ENCODE results near the gene TOR1AIP2. TPM values are rescaled to one million over a fixed set of nuclear protein-coding genes. Genes with fewer than 3 reads are reported as not detected.

The TOR1AIP2 gene
- total RNA-seq, 1 donor from 2014 or later: 49.4 TPM

DNA sequence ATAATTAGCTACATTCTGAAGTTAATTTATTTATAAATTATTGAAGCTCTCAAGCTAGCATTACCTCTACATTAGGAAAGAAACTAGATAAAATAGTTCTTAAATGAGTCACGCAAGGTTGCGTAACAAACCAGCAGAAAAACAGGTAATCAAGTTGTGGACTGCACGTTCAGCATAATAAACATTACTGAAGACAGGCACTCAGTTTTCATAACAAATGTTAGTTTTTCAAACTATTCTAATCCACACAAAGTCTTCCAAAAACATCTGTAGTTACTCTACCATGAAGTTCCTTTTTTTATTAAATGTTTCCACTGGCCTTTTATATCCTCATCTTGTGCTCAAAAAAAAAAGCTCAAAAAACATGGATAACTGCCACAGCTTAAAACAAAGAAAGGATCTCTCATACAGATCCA is 1.3 kb downstream of the TOR1AIP2 start:
- peak overlapping the region; percentile 59 for H3K27ac Mint-ChIP-seq
- H3K9me3 Mint-ChIP-seq: no peaks in the 10 kb centered on the region
- intact Hi-C loops (cut with micrococcal nuclease): no loop called here
- H3K4me1 Mint-ChIP-seq: peaks cover 59% of the 10 kb centered on the region
- H3K4me3 Mint-ChIP-seq: peak overlapping the region; percentile 93
- no peak for ATAC-seq (ENCODE audit: low read depth)
- POLR2A ChIA-PET: no interaction called here
- TF ChIP-seq, protein P1, sequence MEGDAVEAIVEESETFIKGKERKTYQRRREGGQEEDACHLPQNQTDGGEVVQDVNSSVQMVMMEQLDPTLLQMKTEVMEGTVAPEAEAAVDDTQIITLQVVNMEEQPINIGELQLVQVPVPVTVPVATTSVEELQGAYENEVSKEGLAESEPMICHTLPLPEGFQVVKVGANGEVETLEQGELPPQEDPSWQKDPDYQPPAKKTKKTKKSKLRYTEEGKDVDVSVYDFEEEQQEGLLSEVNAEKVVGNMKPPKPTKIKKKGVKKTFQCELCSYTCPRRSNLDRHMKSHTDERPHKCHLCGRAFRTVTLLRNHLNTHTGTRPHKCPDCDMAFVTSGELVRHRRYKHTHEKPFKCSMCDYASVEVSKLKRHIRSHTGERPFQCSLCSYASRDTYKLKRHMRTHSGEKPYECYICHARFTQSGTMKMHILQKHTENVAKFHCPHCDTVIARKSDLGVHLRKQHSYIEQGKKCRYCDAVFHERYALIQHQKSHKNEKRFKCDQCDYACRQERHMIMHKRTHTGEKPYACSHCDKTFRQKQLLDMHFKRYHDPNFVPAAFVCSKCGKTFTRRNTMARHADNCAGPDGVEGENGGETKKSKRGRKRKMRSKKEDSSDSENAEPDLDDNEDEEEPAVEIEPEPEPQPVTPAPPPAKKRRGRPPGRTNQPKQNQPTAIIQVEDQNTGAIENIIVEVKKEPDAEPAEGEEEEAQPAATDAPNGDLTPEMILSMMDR (IDR thresholded peaks at IDR 0.05): no peak
- CTCF ChIA-PET: interaction anchor here (0.6 to 1.3 kb wide), 3 partner anchors 9 to 78 kb away, joined by 3 to 6 read pairs (median 4); partner anchors contain the start of gene CEP350
- no peak for DNase-seq
- H3K36me3 Mint-ChIP-seq (ENCODE audit: low read depth): peaks cover 32% of the 10 kb centered on the region
- H3K27me3 Mint-ChIP-seq: no peaks in the 10 kb centered on the region

DNA sequence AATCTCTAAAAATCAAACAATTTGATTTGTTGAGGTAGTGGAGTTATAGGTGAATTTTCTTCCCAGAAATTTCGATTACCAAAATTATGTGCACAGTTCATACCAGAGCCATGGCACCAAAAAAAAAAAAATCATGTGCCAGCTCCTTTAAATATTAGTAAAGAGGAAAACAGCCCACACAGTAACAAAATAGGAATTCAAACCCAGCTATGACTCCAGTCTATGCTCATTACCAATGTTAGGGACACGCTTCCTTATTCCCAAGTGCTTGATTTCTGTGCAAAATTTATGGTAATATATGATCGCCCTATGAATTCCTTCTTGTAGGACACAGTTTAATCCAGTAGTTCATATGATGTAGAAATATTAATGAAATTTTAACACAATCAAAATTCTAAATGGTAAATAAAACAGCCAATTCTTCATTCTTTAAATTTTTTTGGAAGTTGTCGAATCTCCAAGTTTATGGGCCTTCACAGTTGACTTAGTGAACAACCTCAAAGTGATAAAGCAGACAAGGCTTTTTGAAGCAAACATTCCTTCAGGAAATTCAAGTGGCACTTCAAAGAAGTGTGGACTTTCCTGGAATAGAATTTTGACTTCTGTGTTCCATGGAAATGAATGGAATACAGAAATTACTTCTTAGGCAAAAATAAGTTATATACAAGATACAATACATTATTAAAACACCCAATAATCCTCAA is 1.9 kb downstream of the TOR1AIP2 start:
- ChIA-PET CTCF (interaction anchor here (0.6 to 1.3 kb wide), 3 partner anchors 8 to 78 kb away, joined by 3 to 6 read pairs (median 4); partner anchors contain the start of gene CEP350), POLR2A (no interaction called here)
- no peak for DNase-seq
- no peak overlapping the region for H3K4me3 Mint-ChIP-seq
- TF ChIP-seq, protein P1 (IDR thresholded peaks at IDR 0.05): no peak
- H3K36me3 Mint-ChIP-seq (ENCODE audit: low read depth): peaks cover 34% of the 10 kb centered on the region
- ATAC-seq (ENCODE audit: low read depth): no peak
- H3K4me1 Mint-ChIP-seq: peaks cover 57% of the 10 kb centered on the region
- no peaks in the 10 kb centered on the region for H3K9me3 Mint-ChIP-seq
- no peaks in the 10 kb centered on the region for H3K27me3 Mint-ChIP-seq
- no peak overlapping the region for H3K27ac Mint-ChIP-seq
- intact Hi-C loops (cut with micrococcal nuclease): no loop called here

DNA sequence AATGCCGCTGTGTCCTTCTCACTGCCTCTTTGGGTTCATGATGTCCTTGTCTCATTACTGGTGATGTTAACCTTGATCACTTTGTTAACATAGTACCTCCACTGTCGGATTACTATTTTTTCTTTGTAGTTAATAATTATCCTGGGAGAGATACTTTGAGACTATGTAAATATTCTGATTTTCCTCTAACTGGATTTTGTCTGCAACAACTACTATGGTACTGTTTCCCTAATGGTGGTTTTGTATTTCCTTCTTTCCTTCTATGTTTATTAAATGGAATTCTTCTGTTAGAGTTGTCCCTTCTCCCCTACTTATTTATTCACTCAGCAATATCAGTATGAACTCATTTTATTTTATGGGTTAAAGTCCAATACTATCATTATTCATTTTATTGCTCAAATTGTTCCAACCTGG is 4.2 kb downstream of the TOR1AIP2 start:
- ATAC-seq (ENCODE audit: low read depth) (no peak), DNase-seq (no peak)
- ChIA-PET CTCF (no interaction called here), POLR2A (no interaction called here)
- H3K9me3 Mint-ChIP-seq: no peaks in the 10 kb centered on the region
- H3K27me3 Mint-ChIP-seq: no peaks in the 10 kb centered on the region
- peaks cover 52% of the 10 kb centered on the region for H3K4me1 Mint-ChIP-seq
- H3K36me3 Mint-ChIP-seq (ENCODE audit: low read depth): peaks cover 39% of the 10 kb centered on the region
- peak overlapping the region; percentile 27 for H3K27ac Mint-ChIP-seq
- TF ChIP-seq, protein P1 (IDR thresholded peaks at IDR 0.05): no peak
- H3K4me3 Mint-ChIP-seq: no peak overlapping the region
- intact Hi-C loops (cut with micrococcal nuclease): no loop called here

DNA sequence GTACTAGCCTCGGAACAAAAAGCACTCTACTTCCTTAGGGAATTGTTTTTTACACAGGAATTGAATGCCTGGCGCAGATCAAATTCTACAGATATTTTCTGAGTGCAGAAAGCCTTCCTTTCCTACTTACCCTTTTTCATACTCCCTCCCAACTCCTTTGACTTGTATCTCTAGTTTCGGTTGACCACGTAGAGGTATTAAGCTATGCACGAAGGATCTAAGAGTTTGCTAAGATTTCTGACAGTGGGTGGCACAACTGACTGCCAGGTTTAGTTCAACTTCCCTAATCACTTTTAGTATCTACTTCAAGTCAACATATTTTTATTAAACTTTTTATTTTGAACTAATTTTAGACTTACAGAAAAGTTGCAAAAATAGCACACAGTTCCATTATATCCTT is 5.0 kb downstream of the TOR1AIP2 start:
- Mint-ChIP-seq H3K27me3 (no peaks in the 10 kb centered on the region), H3K9me3 (no peaks in the 10 kb centered on the region), H3K27ac (peak overlapping the region; percentile 41), H3K36me3 (ENCODE audit: low read depth) (peaks cover 45% of the 10 kb centered on the region), H3K4me3 (no peak overlapping the region), H3K4me1 (peaks cover 48% of the 10 kb centered on the region)
- TF ChIP-seq, protein P1 (IDR thresholded peaks at IDR 0.05): no peak
- CTCF ChIA-PET: no interaction called here
- ATAC-seq (ENCODE audit: low read depth) (peak; percentile 45), DNase-seq (no peak)
- POLR2A ChIA-PET: interaction anchor here (0.9 kb wide), 1 partner anchor 11 kb away, joined by 5 read pairs; no protein-coding TSS in a partner anchor
- intact Hi-C loops (cut with micrococcal nuclease): no loop called here

DNA sequence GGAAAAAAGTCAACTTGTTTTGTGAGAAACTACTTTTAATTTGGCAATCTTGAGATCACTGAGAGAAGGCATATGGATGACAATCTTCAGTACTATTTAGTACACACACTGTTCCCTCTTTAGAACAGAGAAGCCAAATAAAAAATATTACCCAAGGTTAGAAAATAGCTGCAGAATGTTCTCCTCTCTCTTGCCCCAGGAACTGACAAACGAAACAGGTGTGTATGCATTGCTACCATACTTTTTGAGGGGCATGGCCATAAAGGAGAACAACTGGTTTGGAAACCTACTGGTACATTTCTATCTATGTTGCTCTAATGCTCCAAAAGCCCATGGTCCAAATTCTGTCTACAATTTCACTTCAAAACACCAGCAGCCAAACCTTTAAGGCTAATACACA is 5.7 kb downstream of the TOR1AIP2 start:
- Mint-ChIP-seq H3K9me3 (no peaks in the 10 kb centered on the region), H3K27me3 (no peaks in the 10 kb centered on the region), H3K36me3 (ENCODE audit: low read depth) (peaks cover 46% of the 10 kb centered on the region), H3K4me1 (peaks cover 46% of the 10 kb centered on the region), H3K4me3 (no peak overlapping the region), H3K27ac (peak overlapping the region; percentile 41)
- TF ChIP-seq, protein P1 (IDR thresholded peaks at IDR 0.05): no peak
- ATAC-seq (ENCODE audit: low read depth) (no peak), DNase-seq (no peak)
- POLR2A ChIA-PET: interaction anchor here (0.6 to 0.9 kb wide), 2 partner anchors 11 to 183 kb away, joined by 5 read pairs; no protein-coding TSS in a partner anchor
- CTCF ChIA-PET: no interaction called here
- intact Hi-C loops (cut with micrococcal nuclease): no loop called here
